Measurements from ENCODE around the gene CALML4.

DNA sequence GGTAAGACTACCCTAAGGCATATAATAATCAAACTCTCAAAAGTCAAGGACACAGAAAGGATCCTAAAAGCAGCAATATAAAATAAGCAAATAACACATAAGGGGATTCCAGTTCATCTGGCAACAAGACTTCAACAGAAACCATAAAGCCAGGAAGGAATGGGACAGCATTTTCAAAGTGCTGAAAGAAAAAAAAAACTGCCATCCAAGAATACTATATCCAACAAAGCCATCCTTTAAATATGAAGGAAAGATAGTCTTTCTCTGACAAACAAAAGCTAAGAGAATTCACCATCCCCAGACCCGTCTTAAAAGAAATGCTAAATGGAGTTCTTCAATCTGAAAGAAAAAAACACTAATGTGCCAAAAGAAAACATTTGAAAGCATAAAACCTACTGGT lies 39.1 kb upstream of the CALML4 start:
- TF ChIP-seq, protein P1, sequence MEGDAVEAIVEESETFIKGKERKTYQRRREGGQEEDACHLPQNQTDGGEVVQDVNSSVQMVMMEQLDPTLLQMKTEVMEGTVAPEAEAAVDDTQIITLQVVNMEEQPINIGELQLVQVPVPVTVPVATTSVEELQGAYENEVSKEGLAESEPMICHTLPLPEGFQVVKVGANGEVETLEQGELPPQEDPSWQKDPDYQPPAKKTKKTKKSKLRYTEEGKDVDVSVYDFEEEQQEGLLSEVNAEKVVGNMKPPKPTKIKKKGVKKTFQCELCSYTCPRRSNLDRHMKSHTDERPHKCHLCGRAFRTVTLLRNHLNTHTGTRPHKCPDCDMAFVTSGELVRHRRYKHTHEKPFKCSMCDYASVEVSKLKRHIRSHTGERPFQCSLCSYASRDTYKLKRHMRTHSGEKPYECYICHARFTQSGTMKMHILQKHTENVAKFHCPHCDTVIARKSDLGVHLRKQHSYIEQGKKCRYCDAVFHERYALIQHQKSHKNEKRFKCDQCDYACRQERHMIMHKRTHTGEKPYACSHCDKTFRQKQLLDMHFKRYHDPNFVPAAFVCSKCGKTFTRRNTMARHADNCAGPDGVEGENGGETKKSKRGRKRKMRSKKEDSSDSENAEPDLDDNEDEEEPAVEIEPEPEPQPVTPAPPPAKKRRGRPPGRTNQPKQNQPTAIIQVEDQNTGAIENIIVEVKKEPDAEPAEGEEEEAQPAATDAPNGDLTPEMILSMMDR (IDR thresholded peaks at IDR 0.05): no peak
- no peak for TF ChIP-seq POLR2A (IDR thresholded peaks at IDR 0.05)
